Amniotic stem cell (primary cell): Measurements from ENCODE around the gene LCNL1.

ENCODE experiments used
- DNase-seq: peaks from one replicate; lab custom pipeline; 2025; lab: John Stamatoyannopoulos, UW

Gene LCNL1

GRCh38 chr9:137011907-137012675, 29.3 kb downstream of the LCNL1 start:
- DNase-seq: no peak

- DNase-seq: no peak
These were observed 30.1 kb downstream of the LCNL1 start for GRCh38 chr9:137012694-137013570.

- no peak for DNase-seq
These were observed 30.8 kb downstream of the LCNL1 start for GRCh38 chr9:137013571-137013940.

DNA sequence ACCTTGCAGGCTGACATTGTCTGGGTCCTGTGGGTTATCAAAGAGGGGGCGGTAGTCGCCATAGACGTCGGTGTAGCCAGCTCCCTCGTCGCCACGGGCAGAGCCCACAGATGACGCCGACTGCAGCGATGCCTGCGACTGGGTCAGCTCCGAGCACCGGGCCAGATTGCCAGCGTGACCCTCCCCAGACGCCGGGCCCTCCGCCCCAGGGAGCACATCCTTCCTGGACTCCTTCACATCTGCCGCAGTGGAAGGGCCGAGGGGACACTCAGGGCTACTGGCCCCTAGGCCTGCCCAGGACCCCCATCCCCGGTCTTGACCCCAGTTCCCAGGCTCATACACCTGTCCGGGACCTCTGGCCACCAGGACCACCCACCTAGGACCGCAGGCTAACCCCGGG, 31.4 kb downstream of the LCNL1 start:
- no peak for DNase-seq

- DNase-seq: no peak
These were observed 32.2 kb downstream of the LCNL1 start for GRCh38 chr9:137014776-137015539.

GRCh38 chr9:137015540-137015930, 32.7 kb downstream of the LCNL1 start:
- DNase-seq: no peak

GRCh38 chr9:137015976-137016375, 33.2 kb downstream of the LCNL1 start:
- DNase-seq: no peak

DNA sequence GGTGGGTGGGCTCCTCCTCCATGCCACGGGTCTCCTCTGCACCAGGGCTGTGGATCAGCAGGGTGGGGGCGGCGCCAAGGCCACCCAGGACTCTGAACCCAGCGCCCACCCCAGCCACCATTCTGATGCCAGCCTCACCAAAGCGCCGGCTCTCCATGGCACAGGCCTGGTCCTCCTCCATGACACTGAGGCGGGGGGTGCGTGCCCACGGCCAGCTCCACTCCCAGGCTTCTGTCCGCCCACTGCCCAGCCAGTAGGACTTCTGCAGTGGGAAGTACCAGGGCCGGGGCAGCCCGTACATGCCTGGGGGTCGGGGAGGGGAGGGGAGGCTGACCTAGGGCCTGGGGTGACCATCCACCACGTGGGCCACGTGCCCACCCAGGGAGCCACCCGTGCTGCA, 33.6 kb downstream of the LCNL1 start:
- no peak for DNase-seq

GRCh38 chr9:137017071-137017470, 34.3 kb downstream of the LCNL1 start:
- no peak for DNase-seq

- DNase-seq: no peak
These were observed 35.2 kb downstream of the LCNL1 start for GRCh38 chr9:137017791-137018497.

GRCh38 chr9:137018761-137019559, 36.2 kb downstream of the LCNL1 start:
- DNase-seq: no peak

DNA sequence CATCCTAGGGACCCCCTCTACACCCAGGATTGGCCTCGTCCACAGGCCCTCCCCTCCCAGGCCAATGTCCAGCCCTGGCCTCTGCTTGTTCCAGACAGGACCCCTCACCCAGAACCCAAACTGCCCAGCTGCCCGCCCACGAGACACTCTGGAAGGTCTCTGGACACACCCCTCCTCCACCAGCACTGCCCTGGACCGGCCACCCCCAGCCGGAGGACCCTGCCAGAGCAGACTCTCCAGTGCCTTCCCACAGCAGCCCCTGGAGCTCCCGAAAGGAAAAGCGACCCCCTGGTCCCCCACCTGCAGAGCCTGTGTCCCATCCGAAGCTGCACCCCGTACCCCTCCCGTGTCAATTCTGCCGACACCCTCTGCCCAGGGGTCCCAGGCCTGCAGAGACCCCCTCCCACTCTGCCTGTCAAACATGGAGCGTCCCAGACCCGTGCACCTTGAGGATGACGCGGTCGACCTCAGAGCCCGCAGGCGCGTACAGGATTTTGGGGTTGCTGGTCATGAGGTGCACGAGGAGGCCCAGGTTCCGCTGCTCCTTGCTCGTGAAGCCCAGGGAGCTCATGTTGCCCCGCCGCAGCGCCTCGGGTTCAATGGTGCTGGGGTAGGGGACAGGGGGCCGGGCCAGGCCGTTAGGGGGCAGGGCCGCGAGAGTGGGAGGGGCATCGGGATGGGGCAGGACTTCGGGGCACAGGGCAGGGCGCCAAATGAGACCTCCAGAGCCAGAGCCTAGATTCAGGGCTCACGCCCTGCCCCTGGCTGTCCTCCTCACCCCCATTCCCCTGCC, 37.3 kb downstream of the LCNL1 start:
- DNase-seq: no peak

GRCh38 chr9:137020771-137021567, 38.2 kb downstream of the LCNL1 start:
- DNase-seq: no peak

- no peak for DNase-seq
These were observed 38.8 kb downstream of the LCNL1 start for GRCh38 chr9:137021568-137021978.

- no peak for DNase-seq
These were observed 39.3 kb downstream of the LCNL1 start for GRCh38 chr9:137021979-137022661.

DNA sequence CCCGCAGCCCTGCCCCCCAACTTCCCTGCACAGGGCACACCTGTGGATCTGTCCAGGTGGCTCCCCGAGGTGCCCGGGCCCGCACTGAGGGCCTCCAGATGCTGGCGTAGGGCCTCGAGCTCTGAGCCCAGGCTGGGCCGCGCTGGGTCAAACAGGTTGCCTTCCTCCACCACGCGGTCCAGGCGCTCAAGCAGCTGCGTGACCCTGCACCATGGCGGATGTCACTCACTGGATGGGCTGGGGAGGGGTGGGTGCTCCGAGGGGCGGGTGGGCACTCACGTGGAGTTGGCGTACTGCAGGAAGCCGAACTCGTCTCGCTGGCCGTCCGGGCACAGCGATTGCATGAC, 39.8 kb downstream of the LCNL1 start:
- DNase-seq: no peak

DNA sequence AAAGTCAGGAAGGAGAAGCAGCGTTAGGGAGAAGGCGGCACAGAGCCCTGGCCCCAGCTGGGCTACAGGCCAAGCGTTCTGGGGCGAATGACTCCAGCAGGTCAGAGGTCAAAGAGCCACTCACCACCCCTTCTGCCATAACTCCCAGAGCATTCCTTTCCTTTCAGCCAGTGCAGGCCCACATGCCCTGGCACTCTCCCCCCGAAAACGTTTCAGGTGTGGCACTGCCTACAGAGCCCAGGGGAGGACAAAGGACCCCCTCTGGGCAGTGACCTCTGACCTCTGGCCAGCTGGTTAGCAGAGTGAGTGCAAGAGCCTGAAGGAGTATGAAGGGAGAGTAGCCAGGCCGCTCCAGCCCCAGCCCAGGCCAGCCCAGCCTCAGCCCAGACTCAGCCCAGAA, 40.4 kb downstream of the LCNL1 start:
- no peak for DNase-seq

DNA sequence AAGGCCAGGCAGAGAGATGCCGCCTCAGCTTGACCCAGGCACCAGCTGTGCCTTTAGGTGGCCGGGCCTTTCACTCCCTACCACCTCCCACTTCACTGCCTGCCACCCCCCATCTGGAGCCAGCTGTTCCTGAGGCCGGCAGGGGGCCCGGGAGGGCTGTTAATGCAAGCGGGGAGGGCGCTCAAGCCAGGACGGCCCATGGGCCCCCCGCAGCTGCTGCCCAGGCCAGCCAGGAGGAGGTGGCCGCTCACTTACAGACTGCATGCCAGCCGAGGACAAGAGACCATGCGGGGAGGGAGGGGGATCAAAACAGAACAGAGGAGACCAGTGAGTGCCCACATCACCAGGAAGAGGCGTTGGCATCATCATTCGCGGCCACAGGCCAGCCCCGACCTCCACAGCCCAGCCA, 40.8 kb downstream of the LCNL1 start:
- DNase-seq: no peak

DNA sequence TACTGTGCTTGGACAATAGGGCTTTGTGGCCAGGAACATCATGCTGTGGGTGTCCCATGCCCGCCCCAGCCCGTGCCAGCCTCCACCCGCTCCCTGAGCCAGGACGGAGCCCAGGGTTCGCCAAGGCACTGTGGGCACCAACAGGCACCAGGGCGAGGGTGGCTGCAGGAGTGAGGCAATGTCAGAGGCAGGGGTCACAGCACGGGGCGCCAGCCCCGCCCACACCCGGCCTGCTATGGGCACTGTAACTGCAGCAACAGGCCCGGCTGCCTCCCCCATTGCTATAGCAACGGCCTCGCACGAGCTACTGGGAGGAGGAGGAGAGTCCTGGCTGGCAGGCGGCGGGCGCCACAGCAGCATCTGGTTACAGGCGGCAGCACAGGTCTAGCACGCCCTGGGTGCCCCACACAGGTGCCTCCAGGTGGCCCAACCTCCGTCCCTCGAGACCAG, 42.7 kb downstream of the LCNL1 start:
- DNase-seq: no peak
